Activated CD4-positive, alpha-beta T cell treated with anti-CD3 and anti-CD28 coated beads for 36 hours (primary cell): ENCODE measurements around the gene GCNT4. TPM values are rescaled to one million over a fixed set of nuclear protein-coding genes. Genes with fewer than 3 reads are reported as not detected.

Experiments used
- ATAC-seq: fragments of 200-7000 bp; cut with Tn5 transposase; one replicate; pipeline ENCODE4 v1.10.0; 2021; ENCODE audit warnings: mild to moderate bottlenecking, moderate library complexity
- CTCF ChIA-PET: fragments of 350-600 bp; sonication (Branson Sonifier 250); formaldehyde crosslinking; loops from one replicate; lab custom pipeline; 2021; ENCODE audit warnings: antibody characterized with exemption; lab: Charles Lee
- POLR2A ChIA-PET: fragments of 350-600 bp; sonication (Branson Sonifier 250); formaldehyde crosslinking; loops from one replicate; lab custom pipeline; 2021; ENCODE audit warnings: antibody characterized with exemption, inconsistent platforms; lab: Charles Lee
- DNase-seq: peaks from one replicate; pipeline ENCODE4 v3.0.0-alpha.2; 2020
- H3K27ac Mint-ChIP-seq: one replicate; pipeline ENCODE4 v1.8.0; 2021; ENCODE audit warnings: mixed read lengths
- H3K27me3 Mint-ChIP-seq: one replicate; pipeline ENCODE4 v1.8.0; 2021; ENCODE audit warnings: mixed read lengths
- H3K36me3 Mint-ChIP-seq: one replicate; pipeline ENCODE4 v1.8.0; 2021; ENCODE audit warnings: low read depth, mixed read lengths
- H3K4me1 Mint-ChIP-seq: one replicate; pipeline ENCODE4 v1.8.0; 2021; ENCODE audit warnings: mixed read lengths
- H3K4me3 Mint-ChIP-seq: one replicate; pipeline ENCODE4 v1.8.0; 2021; ENCODE audit warnings: mild to moderate bottlenecking, moderate library complexity, mixed read lengths
- H3K9me3 Mint-ChIP-seq: one replicate; pipeline ENCODE4 v1.8.0; 2021; ENCODE audit warnings: low read depth, mixed read lengths
- intact Hi-C, 2 experiments: fragments of 100-400 bp; cut with DNase I in 1 of 2; cut with micrococcal nuclease in 1 of 2; formaldehyde crosslinking; loops; one replicate each; pipeline versions ENCODE4 v1.14.2 to v1.15.1; 2022 to 2024; cut with DNase I, micrococcal nuclease
- total RNA-seq, 2 experiments: library from RNA; stranded (reverse); gene quantifications; one replicate each; pipeline ENCODE4 v1.2.3, GENCODE V29; 2021

Gene GCNT4
- total RNA-seq, 2 experiments from 2014 or later, result 1.9 to 2.1 TPM

DNA sequence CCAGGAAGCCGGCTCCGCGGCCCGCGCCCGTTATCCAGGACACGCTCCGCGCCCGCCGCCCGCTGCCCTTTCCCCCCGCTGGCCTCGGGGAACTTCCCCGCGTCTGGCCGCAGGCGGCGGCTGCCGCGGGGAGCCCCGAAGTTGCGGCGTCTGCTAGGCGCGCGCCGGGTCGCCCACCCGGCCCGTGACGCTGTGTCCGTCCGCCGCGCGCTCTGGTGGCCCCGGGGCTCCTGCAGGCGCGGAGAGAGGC, 621 bp upstream of the GCNT4 start:
- no peaks in the 10 kb centered on the region for H3K9me3 Mint-ChIP-seq
- no peak overlapping the region for H3K27ac Mint-ChIP-seq
- ChIA-PET POLR2A (interaction anchor here (1.2 to 2.2 kb wide), 2 partner anchors 184 to 284 kb away, joined by 4 to 9 read pairs; partner anchors contain the start of genes ANKRD31 and HMGCR), CTCF (interaction anchor here (0.7 to 1.5 kb wide), 2 partner anchors 16 to 184 kb away, joined by 3 to 7 read pairs; partner anchors contain the start of gene ANKRD31)
- peak overlapping the region; percentile 79 for H3K4me3 Mint-ChIP-seq
- no peaks in the 10 kb centered on the region for H3K36me3 Mint-ChIP-seq
- peaks cover 82% of the 10 kb centered on the region for H3K4me1 Mint-ChIP-seq
- ATAC-seq, result no peak
- intact Hi-C loops, result loop anchor here (1.0 to 5.0 kb wide), 11 partner anchors 183 to 1029 kb away; partner anchors contain the start of genes ANKRD31 (in 2 of the 2), GFM2 (in 1 of the 2), HEXB (in 1 of the 2) and NSA2 (in 1 of the 2)
- peaks cover 3% of the 10 kb centered on the region for H3K27me3 Mint-ChIP-seq
- DNase-seq, result peak; percentile 59

DNA sequence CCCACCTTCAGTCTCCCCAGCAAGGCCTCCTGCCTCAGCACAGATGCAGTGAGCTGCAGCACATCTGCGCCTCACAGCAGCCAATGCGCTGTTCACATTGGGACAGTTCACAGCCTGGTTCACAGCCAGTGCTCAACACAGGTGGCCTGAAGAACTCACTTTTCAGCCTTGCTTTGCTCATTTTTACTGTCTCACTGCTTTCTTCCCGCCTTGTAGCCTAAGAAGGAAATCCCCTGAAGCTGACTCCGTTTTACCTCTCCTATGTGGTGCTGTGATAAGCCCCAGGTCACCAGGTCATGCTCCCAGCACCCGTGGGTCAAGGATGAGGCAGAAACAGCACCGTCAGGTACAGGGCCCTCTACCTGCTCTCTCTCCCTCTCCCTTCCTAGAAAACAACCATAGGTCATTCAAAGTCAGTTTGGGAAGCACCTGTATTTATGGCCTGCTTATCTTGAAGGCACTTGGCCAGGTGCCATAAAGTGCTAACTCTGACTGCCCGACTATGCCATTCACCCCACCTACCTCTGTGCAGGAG, 1.1 kb downstream of the GCNT4 start:
- POLR2A ChIA-PET, result interaction anchor here (0.6 to 2.2 kb wide), 3 partner anchors 125 to 286 kb away, joined by 3 to 9 read pairs (median 6); partner anchors contain the start of genes ANKRD31 and HMGCR
- no peaks in the 10 kb centered on the region for H3K9me3 Mint-ChIP-seq
- H3K4me1 Mint-ChIP-seq, result peaks cover 70% of the 10 kb centered on the region
- peak overlapping the region; percentile 85 for H3K27ac Mint-ChIP-seq
- no peaks in the 10 kb centered on the region for H3K36me3 Mint-ChIP-seq
- CTCF ChIA-PET, result interaction anchor here (0.6 to 4.9 kb wide), 10 partner anchors 8 to 940 kb away, joined by 3 to 36 read pairs (median 4); partner anchors contain the start of genes ANKRD31 and HMGCR
- intact Hi-C loops, result loop anchor here (1.0 to 5.0 kb wide), 10 partner anchors 77 to 1031 kb away; partner anchors contain the start of genes HMGCR (in 2 of the 2), FAM169A (in 1 of the 2), GFM2 (in 1 of the 2) and HEXB (in 1 of the 2)
- peaks cover 3% of the 10 kb centered on the region for H3K27me3 Mint-ChIP-seq
- DNase-seq (peak; percentile 59), ATAC-seq (peak; percentile 43)
- H3K4me3 Mint-ChIP-seq, result peak overlapping the region; percentile 79

- Mint-ChIP-seq H3K27me3 (peaks cover 3% of the 10 kb centered on the region), H3K4me3 (peak overlapping the region; percentile 79), H3K36me3 (peaks cover 5% of the 10 kb centered on the region), H3K27ac (peak overlapping the region; percentile 85), H3K9me3 (no peaks in the 10 kb centered on the region), H3K4me1 (peaks cover 68% of the 10 kb centered on the region)
- ChIA-PET POLR2A (no interaction called here), CTCF (interaction anchor here (0.6 to 4.9 kb wide), 36 partner anchors 8 to 1158 kb away, joined by 3 to 36 read pairs (median 3); partner anchors contain the start of genes ANKRD31 and HMGCR)
- DNase-seq (peak; percentile 46), ATAC-seq (no peak)
- intact Hi-C loops, result loop anchor here (2.0 to 5.0 kb wide), 9 partner anchors 184 to 1032 kb away; partner anchors contain the start of genes HMGCR (in 2 of the 2), FAM169A (in 1 of the 2), GFM2 (in 1 of the 2) and HEXB (in 1 of the 2)
Observed at GRCh38 chr5:75050415-75050814, 1.9 kb downstream of the GCNT4 start.

DNA sequence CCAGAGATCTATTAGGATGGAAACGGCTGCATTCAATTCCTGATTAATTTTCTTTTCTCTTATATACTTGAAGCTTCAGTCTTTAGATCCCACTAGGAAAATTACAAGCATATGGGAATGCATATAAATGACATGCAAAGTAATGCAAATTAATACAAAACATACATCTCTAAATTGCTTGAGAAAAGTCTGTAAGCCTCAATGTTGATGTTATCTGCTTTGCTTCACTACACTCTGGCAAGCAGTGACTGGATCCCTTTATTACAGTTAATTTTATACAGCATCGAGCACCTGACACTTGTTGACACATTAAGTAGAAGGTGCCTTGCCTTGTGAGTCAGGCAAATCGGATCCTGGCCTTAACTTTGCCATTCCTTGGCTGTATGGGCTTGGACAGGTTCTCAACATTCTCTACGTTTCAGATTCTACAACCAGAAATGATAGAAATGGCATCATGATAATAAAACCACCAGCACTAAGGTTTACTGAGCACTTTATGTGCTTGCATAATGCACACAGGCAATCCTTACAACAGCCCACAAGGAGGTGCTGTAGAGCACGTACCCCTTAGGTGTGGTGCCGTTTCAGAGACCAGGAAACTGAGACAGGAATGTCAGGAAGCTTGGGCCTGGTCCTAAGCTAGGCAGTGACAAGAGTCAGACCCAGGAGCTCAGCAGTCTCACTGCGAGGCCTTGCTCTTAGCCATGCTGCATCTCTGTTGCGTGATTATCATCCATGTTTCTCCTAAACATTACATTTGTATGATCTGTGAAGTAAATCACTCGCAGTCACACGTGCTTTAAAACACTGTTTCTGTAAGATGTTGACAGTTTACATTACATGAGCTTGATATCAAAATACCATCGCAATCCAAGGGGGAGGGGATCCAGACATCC, 2.7 kb downstream of the GCNT4 start:
- intact Hi-C loops, result loop anchor here (1.0 to 5.0 kb wide), 10 partner anchors 183 to 1033 kb away; partner anchors contain the start of genes HMGCR (in 2 of the 2), FAM169A (in 1 of the 2), GFM2 (in 1 of the 2) and HEXB (in 1 of the 2)
- H3K27ac Mint-ChIP-seq, result peak overlapping the region; percentile 26
- peak overlapping the region; percentile 79 for H3K4me3 Mint-ChIP-seq

DNA sequence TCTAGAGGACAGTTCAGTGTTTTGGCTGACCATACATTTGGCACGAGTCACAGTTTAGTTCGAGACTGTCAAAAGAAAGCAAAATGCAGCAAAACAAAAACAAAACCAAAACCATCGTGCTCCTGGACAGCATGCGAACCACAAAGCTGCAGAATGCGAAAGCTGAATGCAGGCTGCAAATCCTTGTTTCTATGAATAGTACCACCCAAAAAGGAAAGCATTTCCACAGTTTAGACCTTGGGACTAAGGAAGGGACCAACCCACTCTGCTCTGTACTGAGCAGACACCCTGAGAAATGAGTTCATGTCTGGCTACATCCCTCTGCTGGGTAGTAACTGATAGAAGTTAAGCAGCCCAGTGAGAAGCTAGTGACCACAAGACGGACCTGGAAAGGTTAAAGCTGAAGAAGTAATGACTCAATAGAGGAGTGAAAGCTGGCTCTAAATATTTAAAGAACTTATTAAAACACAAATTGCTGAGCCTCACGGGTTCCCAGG, 3.9 kb downstream of the GCNT4 start:
- intact Hi-C loops, result no loop called here
- H3K4me1 Mint-ChIP-seq, result peaks cover 66% of the 10 kb centered on the region
- CTCF ChIA-PET, result interaction anchor here (0.7 to 4.9 kb wide), 12 partner anchors 11 to 1261 kb away, joined by 3 to 36 read pairs (median 4); partner anchors contain the start of genes ANKRD31 and HMGCR
- peaks cover 18% of the 10 kb centered on the region for H3K36me3 Mint-ChIP-seq
- H3K9me3 Mint-ChIP-seq, result no peaks in the 10 kb centered on the region
- no peak for DNase-seq
- ATAC-seq, result no peak
- POLR2A ChIA-PET, result interaction anchor here (0.6 kb wide), 2 partner anchors 11 to 621 kb away, joined by 3 to 4 read pairs; no protein-coding TSS in a partner anchor
- H3K27me3 Mint-ChIP-seq, result no peaks in the 10 kb centered on the region
- H3K4me3 Mint-ChIP-seq, result peak overlapping the region; percentile 45
- H3K27ac Mint-ChIP-seq, result no peak overlapping the region

More for the DNA sequence above, 2.7 kb downstream of the GCNT4 start:
- ChIA-PET CTCF (interaction anchor here (0.6 to 4.9 kb wide), 42 partner anchors 8 to 1259 kb away, joined by 3 to 36 read pairs (median 3); partner anchors contain the start of genes ANKRD31 and HMGCR), POLR2A (no interaction called here)
- peak; percentile 78 for DNase-seq
- peaks cover 67% of the 10 kb centered on the region for H3K4me1 Mint-ChIP-seq
- no peaks in the 10 kb centered on the region for H3K9me3 Mint-ChIP-seq
- ATAC-seq, result peak; percentile 21
- peaks cover under 1% of the 10 kb centered on the region for H3K27me3 Mint-ChIP-seq
- peaks cover 7% of the 10 kb centered on the region for H3K36me3 Mint-ChIP-seq

GRCh38 chr5:75047356-75047755, 5.0 kb downstream of the GCNT4 start:
- no peak overlapping the region for H3K27ac Mint-ChIP-seq
- H3K9me3 Mint-ChIP-seq, result no peaks in the 10 kb centered on the region
- ATAC-seq, result no peak
- no peak for DNase-seq
- H3K36me3 Mint-ChIP-seq, result peaks cover 23% of the 10 kb centered on the region
- peaks cover 66% of the 10 kb centered on the region for H3K4me1 Mint-ChIP-seq
- ChIA-PET POLR2A (interaction anchor here (0.6 kb wide), 1 partner anchor 275 kb away, joined by 3 read pairs; no protein-coding TSS in a partner anchor), CTCF (interaction anchor here (4.3 kb wide), 1 partner anchor 12 kb away, joined by 36 read pairs; no protein-coding TSS in a partner anchor)
- no peaks in the 10 kb centered on the region for H3K27me3 Mint-ChIP-seq
- no peak overlapping the region for H3K4me3 Mint-ChIP-seq
- intact Hi-C loops, result no loop called here

GRCh38 chr5:75046366-75047142, 5.8 kb downstream of the GCNT4 start:
- Mint-ChIP-seq H3K36me3 (peaks cover 23% of the 10 kb centered on the region), H3K27me3 (no peaks in the 10 kb centered on the region), H3K4me1 (peaks cover 59% of the 10 kb centered on the region), H3K27ac (no peak overlapping the region), H3K9me3 (no peaks in the 10 kb centered on the region), H3K4me3 (no peak overlapping the region)
- DNase-seq (no peak), ATAC-seq (no peak)
- CTCF ChIA-PET, result interaction anchor here (1.0 to 1.1 kb wide), 2 partner anchors 10 to 11 kb away, joined by 3 read pairs; no protein-coding TSS in a partner anchor
- POLR2A ChIA-PET, result interaction anchor here (0.7 kb wide), 1 partner anchor 1231 kb away, joined by 3 read pairs; no protein-coding TSS in a partner anchor
- intact Hi-C loops, result no loop called here

DNA sequence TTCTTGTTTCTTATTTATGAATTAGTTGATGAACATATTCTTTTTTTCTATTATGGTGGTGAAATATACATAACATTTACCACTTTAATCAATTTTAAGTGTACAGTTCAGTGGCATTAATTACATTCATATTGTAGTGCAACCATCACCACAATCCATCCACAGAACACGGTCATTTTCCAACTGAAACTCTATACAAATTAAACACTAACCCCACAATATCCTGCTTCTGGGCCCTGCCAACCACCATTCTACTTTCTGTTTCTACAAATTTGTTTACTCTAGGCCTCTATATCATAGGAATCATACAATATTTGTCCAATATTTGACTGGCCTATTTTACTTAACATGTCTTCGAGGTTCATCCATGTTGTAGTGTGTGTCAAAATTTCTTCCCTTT, 7.3 kb downstream of the GCNT4 start:
- POLR2A ChIA-PET, result no interaction called here
- Mint-ChIP-seq H3K4me3 (no peak overlapping the region), H3K9me3 (no peaks in the 10 kb centered on the region), H3K27ac (no peak overlapping the region), H3K36me3 (peaks cover 26% of the 10 kb centered on the region), H3K27me3 (no peaks in the 10 kb centered on the region), H3K4me1 (peaks cover 44% of the 10 kb centered on the region)
- intact Hi-C loops, result no loop called here
- ATAC-seq (peak; percentile 27), DNase-seq (no peak)
- CTCF ChIA-PET, result interaction anchor here (0.5 to 0.7 kb wide), 2 partner anchors 123 to 247 kb away, joined by 3 read pairs; no protein-coding TSS in a partner anchor

GRCh38 chr5:75044406-75044805, 8.0 kb downstream of the GCNT4 start:
- no peaks in the 10 kb centered on the region for H3K9me3 Mint-ChIP-seq
- ChIA-PET CTCF (interaction anchor here (0.7 kb wide), 1 partner anchor 248 kb away, joined by 3 read pairs; no protein-coding TSS in a partner anchor), POLR2A (no interaction called here)
- H3K27ac Mint-ChIP-seq, result peak overlapping the region; percentile 27
- H3K4me3 Mint-ChIP-seq, result no peak overlapping the region
- no peaks in the 10 kb centered on the region for H3K27me3 Mint-ChIP-seq
- intact Hi-C loops, result no loop called here
- ATAC-seq, result no peak
- peaks cover 41% of the 10 kb centered on the region for H3K4me1 Mint-ChIP-seq
- H3K36me3 Mint-ChIP-seq, result peaks cover 26% of the 10 kb centered on the region
- no peak for DNase-seq

GRCh38 chr5:75043633-75044264, 8.6 kb downstream of the GCNT4 start:
- H3K27me3 Mint-ChIP-seq, result no peaks in the 10 kb centered on the region
- ChIA-PET CTCF (no interaction called here), POLR2A (no interaction called here)
- H3K4me1 Mint-ChIP-seq, result peaks cover 34% of the 10 kb centered on the region
- no peaks in the 10 kb centered on the region for H3K9me3 Mint-ChIP-seq
- ATAC-seq, result no peak
- peaks cover 28% of the 10 kb centered on the region for H3K36me3 Mint-ChIP-seq
- H3K4me3 Mint-ChIP-seq, result no peak overlapping the region
- H3K27ac Mint-ChIP-seq, result no peak overlapping the region
- intact Hi-C loops, result no loop called here
- DNase-seq, result no peak
